ENCODE measurements around the gene LRRK2. TPM values are rescaled to one million over a fixed set of nuclear protein-coding genes. Genes with fewer than 3 reads are reported as not detected.

The LRRK2 gene
- total and polyA plus RNA-seq, 2 of the 8 experiments (the other 6 are each of a cell fraction or from before 2014, with no cell fraction given) = 0.06 to 0.13 TPM

DNA sequence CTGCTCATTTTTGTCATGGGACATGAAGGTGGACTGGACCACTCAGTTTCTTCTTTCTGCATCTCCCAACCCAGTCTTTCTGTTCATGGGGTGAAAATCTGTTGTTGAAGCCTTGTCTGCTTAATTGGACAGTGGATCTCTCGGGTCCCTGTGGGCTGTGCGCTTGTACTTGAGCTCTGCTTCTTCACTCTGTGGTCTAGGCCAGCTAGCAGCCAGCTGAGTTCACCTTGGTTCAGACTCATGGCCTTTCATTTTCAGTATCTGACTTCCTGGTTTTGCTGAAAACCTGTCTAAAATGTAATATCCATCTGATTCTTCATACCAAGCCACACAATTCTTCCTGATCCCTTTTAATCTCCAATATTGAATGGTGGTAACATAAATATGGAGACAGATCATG is 117.2 kb downstream of the LRRK2 start:
- H3K23ac ChIP-seq (ENCODE audit: insufficient read length) = no peak overlapping the region
- no peak overlapping the region for H3K4me3 ChIP-seq (ENCODE audit: extremely low read depth in 1 of 4, insufficient read depth in 2 of 4, low read depth in 3 of 4, low read length in 4 of 4)
- no peaks in the 10 kb centered on the region for H3K23me2 ChIP-seq (ENCODE audit: low read depth, low read length)
- H2BK20ac ChIP-seq (ENCODE audit: low read length) = no peak overlapping the region
- H3K36me3 ChIP-seq (ENCODE audit: control insufficient read depth in 2 of 4, insufficient read depth in 4 of 4, low read length in 3 of 4) = no peaks in the 10 kb centered on the region
- no peak overlapping the region for H3K14ac ChIP-seq (ENCODE audit: insufficient read length)
- TF ChIP-seq JUND (IDR thresholded peaks at IDR 0.05; ENCODE audit: low read length) = no peak
- no peak for TF ChIP-seq HDAC2 (IDR thresholded peaks at IDR 0.05; ENCODE audit: borderline replicate concordance in 1 of 2, low read depth in 2 of 2, low read length in 2 of 2)
- no peak for TF ChIP-seq RFX5 (IDR thresholded peaks at IDR 0.05; ENCODE audit: borderline replicate concordance, low read depth, low read length)
- no peak for TF ChIP-seq POU5F1 (IDR thresholded peaks at IDR 0.05; ENCODE audit: low read depth, low read length)
- TF ChIP-seq MAX (IDR thresholded peaks at IDR 0.05) = no peak
- no peak for TF ChIP-seq GABPA (IDR thresholded peaks at IDR 0.05; ENCODE audit: borderline replicate concordance, insufficient read depth, low read length)
- no peak for TF ChIP-seq EP300 (IDR thresholded peaks at IDR 0.05; ENCODE audit: borderline replicate concordance in 1 of 2, low read depth in 2 of 2, low read length in 2 of 2)
- TF ChIP-seq SRF (IDR thresholded peaks at IDR 0.05; ENCODE audit: low read depth, low read length) = no peak
- no peak for TF ChIP-seq CBX8 (IDR thresholded peaks at IDR 0.05; ENCODE audit: borderline replicate concordance, low read depth, low read length)
- H3K79me2 ChIP-seq (ENCODE audit: control insufficient read depth in 1 of 2, insufficient read depth in 2 of 2, low read length in 2 of 2) = no peaks in the 10 kb centered on the region
- H4K20me1 ChIP-seq (replicated peaks in 1 of 2; ENCODE audit: control insufficient read depth in 1 of 2, insufficient read depth in 2 of 2, low read length in 2 of 2) = no peaks in the 10 kb centered on the region
- no peak overlapping the region for H4K91ac ChIP-seq (replicated peaks; ENCODE audit: insufficient read length, low read length)
- no peak overlapping the region for H3K4ac ChIP-seq (replicated peaks; ENCODE audit: insufficient read length, low read depth, low read length)
- H3K4me1 ChIP-seq (replicated peaks in 1 of 4; ENCODE audit: control insufficient read depth in 3 of 4, insufficient read depth in 4 of 4, low read length in 3 of 4) = no peaks in the 10 kb centered on the region
- H3K56ac ChIP-seq (replicated peaks; ENCODE audit: insufficient read length, low read depth, low read length) = no peak overlapping the region
- no peak overlapping the region for H2BK5ac ChIP-seq (ENCODE audit: low read depth, low read length)
- H3K18ac ChIP-seq (ENCODE audit: extremely low read depth, low read length) = no peak overlapping the region
- no peak overlapping the region for H4K8ac ChIP-seq (ENCODE audit: extremely low read depth, insufficient read depth, low read length)
- POLR2A ChIA-PET (ENCODE audit: partially characterized antibody) = no interaction called here
- H2AK5ac ChIP-seq (ENCODE audit: low read depth, low read length) = no peak overlapping the region
- no peak overlapping the region for H3K9ac ChIP-seq (replicated peaks in 1 of 4; ENCODE audit: extremely low read depth in 1 of 4, low read depth in 3 of 4, low read length in 3 of 4)
- H3K4me2 ChIP-seq (ENCODE audit: insufficient read depth in 1 of 2, low read depth in 2 of 2, low read length in 2 of 2) = no peak overlapping the region
- no peak overlapping the region for H2BK120ac ChIP-seq (replicated peaks; ENCODE audit: low read depth, low read length)
- H3K27ac ChIP-seq (ENCODE audit: low read depth, low read length) = no peak overlapping the region
- H4K5ac ChIP-seq (ENCODE audit: insufficient read length, low read depth, low read length) = no peak overlapping the region
- FAIRE-seq = no peak
- no peak overlapping the region for H2BK12ac ChIP-seq (ENCODE audit: low read depth, low read length)
- H2BK15ac ChIP-seq (ENCODE audit: low read length) = no peak overlapping the region
- 0 out of 2 replicates have a peak overlapping the region, but pooled peaks have one; percentile 42 for H2AFZ ChIP-seq (ENCODE audit: low read length)
- no peaks in the 10 kb centered on the region for H3K79me1 ChIP-seq (ENCODE audit: low read depth, low read length)
- no peaks in the 10 kb centered on the region for H3K9me3 ChIP-seq (ENCODE audit: insufficient read depth in 2 of 2, low read depth in 1 of 2, low read length in 1 of 2)
- H3K27me3 ChIP-seq (replicated peaks in 1 of 4; ENCODE audit: control insufficient read depth in 3 of 4, extremely low read depth in 1 of 4, insufficient read depth in 3 of 4, low read length in 3 of 4) = no peaks in the 10 kb centered on the region
- 97% methylated on average over 2 of the region's 2 CpGs; no CpG with 5 or more reads in 1 of the 2 experiments for WGBS, 2 experiments (ENCODE audit: extremely low coverage in 1 of 2, insufficient coverage in 1 of 2, insufficient read length in 1 of 2, insufficient replicate concordance in 2 of 2, low coverage in 1 of 2, low lambda C conversion rate in 2 of 2, missing lambda C conversion rate in 1 of 2)
- DNase-seq (ENCODE audit: low read depth in 1 of 2, low spot score in 2 of 2) = no peak
- CTCF ChIA-PET (ENCODE audit: partially characterized antibody) = no interaction called here
